Ovary (tissue), 3 donors: ENCODE data around the gene DTHD1.

ENCODE experiments used
- CTCF ChIP-seq, 3 donors: fragments of 450-650 bp in 2 of 3; fragments of 200-600 bp in 1 of 3; IDR thresholded peaks; one replicate each; pipeline versions ENCODE4 v1.5.1 to v1.8.0; 2016 to 2022; ENCODE audit warnings: antibody characterized with exemption in 3 of 3, mild to moderate bottlenecking in 1 of 3
- EP300 ChIP-seq: sonication (generic); formaldehyde crosslinking; IDR thresholded peaks from one replicate; pipeline ENCODE4 v1.6.1; 2017; ENCODE audit warnings: antibody characterized with exemption
- POLR2A ChIP-seq: fragments of 450-650 bp; IDR thresholded peaks from one replicate; pipeline ENCODE4 v1.6.1; 2017; ENCODE audit warnings: antibody characterized with exemption, mild to moderate bottlenecking, moderate library complexity
- donor health status: DM: no; HTN: no; CAD: no.

GRCh38 chr4:36353998-36354397, 72.6 kb downstream of the DTHD1 start:
- TF ChIP-seq CTCF (IDR thresholded peaks at IDR 0.05) (no peak), POLR2A (no peak), EP300 (no peak)
